T-helper 1 cell (primary cell): Measurements from ENCODE around the gene ACAA1.

Experiments
- DNase-seq, 5 donors: peaks; one replicate each; pipeline ENCODE4 v3.0.0-alpha.2; 2012 to 2020

The ACAA1 gene

GRCh38 chr3:38133557-38134405 lies 3.1 kb downstream of the ACAA1 start:
- no peak for DNase-seq

GRCh38 chr3:38133209-38133556 lies 3.7 kb downstream of the ACAA1 start:
- DNase-seq: no peak

- no peak for DNase-seq
Measured at GRCh38 chr3:38131621-38132369, 5.1 kb downstream of the ACAA1 start.

- DNase-seq: no peak
Measured at GRCh38 chr3:38130631-38131065, 6.3 kb downstream of the ACAA1 start.

GRCh38 chr3:38129058-38129457 lies 7.9 kb downstream of the ACAA1 start:
- no peak for DNase-seq

GRCh38 chr3:38128303-38128655 lies 8.6 kb downstream of the ACAA1 start:
- DNase-seq: no peak

GRCh38 chr3:38127611-38128302 lies 9.2 kb downstream of the ACAA1 start:
- no peak for DNase-seq

GRCh38 chr3:38126121-38126892 lies 10.6 kb downstream of the ACAA1 start:
- no peak for DNase-seq

- no peak for DNase-seq
Measured at GRCh38 chr3:38125305-38126120, 11.4 kb downstream of the ACAA1 start.

GRCh38 chr3:38124324-38125122 lies 12.4 kb downstream of the ACAA1 start:
- DNase-seq: no peak

- DNase-seq: no peak
Measured at GRCh38 chr3:38122712-38123290, 14.1 kb downstream of the ACAA1 start.

- DNase-seq: no peak
Measured at GRCh38 chr3:38121832-38122461, 15.0 kb downstream of the ACAA1 start.

- DNase-seq: no peak
Measured at GRCh38 chr3:38121451-38121831, 15.5 kb downstream of the ACAA1 start.

- DNase-seq: no peak
Measured at GRCh38 chr3:38120693-38121450, 16.1 kb downstream of the ACAA1 start.

GRCh38 chr3:38119821-38120692 lies 16.9 kb downstream of the ACAA1 start:
- no peak for DNase-seq

- no peak for DNase-seq
Measured at GRCh38 chr3:38119248-38119544, 17.7 kb downstream of the ACAA1 start.

GRCh38 chr3:38118421-38119247 lies 18.3 kb downstream of the ACAA1 start:
- DNase-seq: no peak
